H9 (cell line): ENCODE measurements around the gene ASS1. TPM values are rescaled to one million over a fixed set of nuclear protein-coding genes. Genes with fewer than 3 reads are reported as not detected.

Experiments
- DNase-seq: peaks from one replicate; pipeline ENCODE4 v3.0.0-alpha.2; 2017
- H2AFZ ChIP-seq: one replicate; pipeline ENCODE4 v1.6.1; 2013; ENCODE audit warnings: mild to moderate bottlenecking, low read length, control low read depth, moderate library complexity
- H2AK5ac ChIP-seq: 2 replicates; pipeline ENCODE4 v1.6.1; 2013; ENCODE audit warnings: low read length, control low read depth, mixed read lengths; ENCODE audit not compliant: insufficient read length
- H2BK120ac ChIP-seq: one replicate; pipeline ENCODE4 v1.6.1; 2013; ENCODE audit warnings: low read depth, mild to moderate bottlenecking, low read length, control low read depth, inconsistent platforms; ENCODE audit not compliant: poor library complexity, severe bottlenecking
- H2BK12ac ChIP-seq: 2 replicates; pipeline ENCODE4 v1.6.1; 2013; ENCODE audit warnings: low read length, control low read depth, mixed read lengths, low read depth; ENCODE audit not compliant: insufficient read length
- H2BK15ac ChIP-seq: 2 replicates; pipeline ENCODE4 v1.6.1; 2013; ENCODE audit warnings: low read depth, low read length, control low read depth
- H2BK20ac ChIP-seq: one replicate; pipeline ENCODE4 v1.6.1; 2013; ENCODE audit warnings: low read depth, mild to moderate bottlenecking, low read length, control low read depth, inconsistent platforms; ENCODE audit not compliant: poor library complexity, severe bottlenecking
- H2BK5ac ChIP-seq: 2 replicates; pipeline ENCODE4 v1.6.1; 2013; ENCODE audit warnings: low read length, control low read depth, mixed read lengths; ENCODE audit not compliant: insufficient read length
- H3K14ac ChIP-seq: 2 replicates; pipeline ENCODE4 v1.6.1; 2013; ENCODE audit warnings: low read length, control low read depth; ENCODE audit not compliant: insufficient read depth
- H3K18ac ChIP-seq: 2 replicates; pipeline ENCODE4 v1.6.1; 2013; ENCODE audit warnings: low read depth, mild to moderate bottlenecking, mixed read lengths, low read length, control low read depth; ENCODE audit not compliant: insufficient read length
- H3K23ac ChIP-seq: 2 replicates; pipeline ENCODE4 v1.6.1; 2013; ENCODE audit warnings: low read length, control low read depth, mixed read lengths, low read depth; ENCODE audit not compliant: insufficient read length
- H3K23me2 ChIP-seq: 2 replicates; pipeline ENCODE4 v1.6.1; 2013; ENCODE audit warnings: low read depth, mild to moderate bottlenecking, mixed read lengths, low read length, control low read depth; ENCODE audit not compliant: insufficient read length, poor library complexity, severe bottlenecking
- H3K27ac ChIP-seq: 2 replicates; pipeline ENCODE4 v1.5.1; 2013; ENCODE audit warnings: low read length, control low read depth, mixed read lengths, low read depth; ENCODE audit not compliant: insufficient read length
- H3K27me3 ChIP-seq: 2 replicates; pipeline ENCODE4 v1.6.1; 2013; ENCODE audit warnings: low read length, control low read depth, inconsistent platforms; ENCODE audit not compliant: insufficient read depth
- H3K4ac ChIP-seq: 2 replicates; pipeline ENCODE4 v1.6.1; 2013; ENCODE audit warnings: low read depth, mild to moderate bottlenecking, control low read depth, inconsistent platforms, low read length, moderate library complexity
- H3K4me1 ChIP-seq: 2 replicates; pipeline ENCODE4 v1.6.1; 2013; ENCODE audit warnings: low read length, control low read depth, inconsistent platforms; ENCODE audit not compliant: insufficient read depth
- H3K4me2 ChIP-seq: 2 replicates; pipeline ENCODE4 v1.6.1; 2013; ENCODE audit warnings: low read length, control low read depth, mixed read lengths; ENCODE audit not compliant: insufficient read length, insufficient read depth
- H3K56ac ChIP-seq: 2 replicates; pipeline ENCODE4 v1.6.1; 2013; ENCODE audit warnings: low read depth, mild to moderate bottlenecking, mixed read lengths, low read length, control low read depth; ENCODE audit not compliant: insufficient read length
- H3K79me1 ChIP-seq: 2 replicates; pipeline ENCODE4 v1.6.1; 2013; ENCODE audit warnings: low read depth, mild to moderate bottlenecking, moderate library complexity, low read length, control low read depth, inconsistent platforms; ENCODE audit not compliant: insufficient read depth, poor library complexity, severe bottlenecking
- H3K79me2 ChIP-seq: 2 replicates; pipeline ENCODE4 v1.6.1; 2013; ENCODE audit warnings: low read length, control low read depth, inconsistent platforms; ENCODE audit not compliant: insufficient read depth
- H3K9ac ChIP-seq: 2 replicates; pipeline ENCODE4 v1.6.1; 2013; ENCODE audit warnings: low read length, control low read depth, mixed read lengths; ENCODE audit not compliant: insufficient read length; ENCODE audit errors: extremely low read depth
- H3K9me3 ChIP-seq: one replicate; pipeline ENCODE4 v1.6.1; 2013; ENCODE audit warnings: low read depth, low read length, inconsistent platforms; ENCODE audit not compliant: control insufficient read depth
- H3T11ph ChIP-seq: one replicate; pipeline ENCODE4 v1.6.1; 2013; ENCODE audit warnings: mild to moderate bottlenecking, low read length, control low read depth, inconsistent platforms
- H4K20me1 ChIP-seq: one replicate; pipeline ENCODE4 v1.6.1; 2013; ENCODE audit not compliant: control insufficient read depth, insufficient read length, insufficient read depth
- H4K5ac ChIP-seq: 2 replicates; pipeline ENCODE4 v1.6.1; 2013; ENCODE audit warnings: low read depth, mild to moderate bottlenecking, mixed read lengths, low read length, control low read depth; ENCODE audit not compliant: insufficient read length
- H4K8ac ChIP-seq: replicated peaks from 2 replicates; pipeline ENCODE4 v1.6.1; 2013; ENCODE audit warnings: low read length, control low read depth, mixed read lengths, low read depth; ENCODE audit not compliant: insufficient read length
- H4K91ac ChIP-seq: 2 replicates; pipeline ENCODE4 v1.6.1; 2013; ENCODE audit warnings: low read depth, mild to moderate bottlenecking, moderate library complexity, mixed read lengths, low read length, control low read depth; ENCODE audit not compliant: insufficient read length
- H3K27ac Mint-ChIP-seq, 3 experiments: 2 replicates in 2 of 3; 3 replicates in 1 of 3; pipeline ENCODE4 v1.8.0; 2020 to 2021; ENCODE audit warnings: mixed read lengths in 3 of 3, mild to moderate bottlenecking in 1 of 3, moderate library complexity in 1 of 3
- H3K27me3 Mint-ChIP-seq: 2 replicates; pipeline ENCODE4 v1.8.0; 2021; ENCODE audit warnings: low read depth, mild to moderate bottlenecking, moderate library complexity, mixed read lengths
- H3K36me3 Mint-ChIP-seq, 3 experiments: 2 replicates in 2 of 3; 3 replicates in 1 of 3; pipeline ENCODE4 v1.8.0; 2020 to 2021; ENCODE audit warnings: low read depth in 3 of 3, mixed read lengths in 3 of 3; ENCODE audit not compliant: insufficient read depth in 1 of 3
- H3K4me1 Mint-ChIP-seq, 2 experiments: 2 replicates each; pipeline ENCODE4 v1.8.0; 2020; ENCODE audit warnings: mixed read lengths in 2 of 2
- H3K4me3 Mint-ChIP-seq, 2 experiments: 2 replicates in 1 of 2; 3 replicates in 1 of 2; pipeline ENCODE4 v1.8.0; 2020 to 2021; ENCODE audit warnings: mild to moderate bottlenecking in 2 of 2, mixed read lengths in 2 of 2, moderate library complexity in 1 of 2
- H3K9me3 Mint-ChIP-seq, 2 experiments: 2 replicates in 1 of 2; 3 replicates in 1 of 2; pipeline ENCODE4 v1.8.0; 2020; ENCODE audit warnings: mild to moderate bottlenecking in 2 of 2, mixed read lengths in 2 of 2, moderate library complexity in 1 of 2
- WGBS: extraction: QIAGEN DNeasy Blood & Tissue Kit; methylation state at CpG from one replicate; pipeline ENCODE4 v1.1.7; 2013; ENCODE audit warnings: missing lambda C conversion rate, low lambda C conversion rate, mixed read lengths; ENCODE audit not compliant: insufficient read length; ENCODE audit errors: extremely low coverage; 5-methylcytosine and 5-hydroxymethylcytosine counted together
- total RNA-seq: library from RNA; stranded (reverse); gene quantifications from 2 replicates; pipeline ENCODE4 v1.2.1, GENCODE V29; 2021
- TF ChIP-seq, protein P1 (sequence below): fragments of 200-600 bp; sonication (generic); conservative IDR thresholded peaks from 3 replicates; pipeline ENCODE4 v1.8.0; 2021; ENCODE audit warnings: antibody characterized with exemption, mild to moderate bottlenecking

Gene ASS1
- total RNA-seq, 1 experiment from 2014 or later: 118 TPM

- H3K36me3 Mint-ChIP-seq: peaks cover 22 to 61% (median 45%) of the 10 kb centered on the region in 3 experiments
- peaks cover 0 to 10% of the 10 kb centered on the region in 2 experiments; a peak in 1 of 4 replicates for H3K4me1 Mint-ChIP-seq
- peaks cover 5 to 6% of the 10 kb centered on the region in 2 experiments; a peak in 4 of 5 replicates for H3K9me3 Mint-ChIP-seq
- Histone ChIP-seq H2BK20ac (no peak overlapping the region), H3K9ac (no peak overlapping the region), H3K23me2 (no peaks in the 10 kb centered on the region), H3K4me2 (no peak overlapping the region), H4K8ac (no peak overlapping the region), H3K4me1 (no peaks in the 10 kb centered on the region), H3K56ac (no peak overlapping the region), H4K5ac (no peak overlapping the region), H3K79me1 (no peaks in the 10 kb centered on the region), H2AFZ (no peak overlapping the region), H3K18ac (no peak overlapping the region), H4K91ac (no peak overlapping the region), H2AK5ac (no peak overlapping the region), H3T11ph (no peak overlapping the region), H4K20me1 (peaks cover 3% of the 10 kb centered on the region), H2BK15ac (no peak overlapping the region), H2BK5ac (no peak overlapping the region), H2BK12ac (no peak overlapping the region), H3K79me2 (no peaks in the 10 kb centered on the region), H3K27me3 (no peaks in the 10 kb centered on the region), H3K4ac (no peak overlapping the region), H3K27ac (no peak overlapping the region), H3K14ac (no peak overlapping the region; the same call in 1 of the 2 replicates), H3K9me3 (peaks cover 6% of the 10 kb centered on the region), H3K23ac (no peak overlapping the region), H2BK120ac (no peak overlapping the region)
- no peak for DNase-seq
- no CpG with 5 or more reads among the region's 7 CpGs for WGBS
- TF ChIP-seq, protein P1, sequence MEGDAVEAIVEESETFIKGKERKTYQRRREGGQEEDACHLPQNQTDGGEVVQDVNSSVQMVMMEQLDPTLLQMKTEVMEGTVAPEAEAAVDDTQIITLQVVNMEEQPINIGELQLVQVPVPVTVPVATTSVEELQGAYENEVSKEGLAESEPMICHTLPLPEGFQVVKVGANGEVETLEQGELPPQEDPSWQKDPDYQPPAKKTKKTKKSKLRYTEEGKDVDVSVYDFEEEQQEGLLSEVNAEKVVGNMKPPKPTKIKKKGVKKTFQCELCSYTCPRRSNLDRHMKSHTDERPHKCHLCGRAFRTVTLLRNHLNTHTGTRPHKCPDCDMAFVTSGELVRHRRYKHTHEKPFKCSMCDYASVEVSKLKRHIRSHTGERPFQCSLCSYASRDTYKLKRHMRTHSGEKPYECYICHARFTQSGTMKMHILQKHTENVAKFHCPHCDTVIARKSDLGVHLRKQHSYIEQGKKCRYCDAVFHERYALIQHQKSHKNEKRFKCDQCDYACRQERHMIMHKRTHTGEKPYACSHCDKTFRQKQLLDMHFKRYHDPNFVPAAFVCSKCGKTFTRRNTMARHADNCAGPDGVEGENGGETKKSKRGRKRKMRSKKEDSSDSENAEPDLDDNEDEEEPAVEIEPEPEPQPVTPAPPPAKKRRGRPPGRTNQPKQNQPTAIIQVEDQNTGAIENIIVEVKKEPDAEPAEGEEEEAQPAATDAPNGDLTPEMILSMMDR: no peak
- no peaks in the 10 kb centered on the region; the same call in 1 of the 2 replicates for H3K27me3 Mint-ChIP-seq
- no peak overlapping the region for H3K27ac Mint-ChIP-seq
- no peak overlapping the region for H3K4me3 Mint-ChIP-seq
These were observed 48.3 kb downstream of the ASS1 start for GRCh38 chr9:130493021-130493420.
